Measurements from ENCODE around the gene KCND3.

The KCND3 gene

GRCh38 chr1:111834956-111835355 lies 154.5 kb downstream of the KCND3 start:
- no peak for DNase-seq
- Mint-ChIP-seq H3K4me3 (no peak overlapping the region), H3K9me3 (no peaks in the 10 kb centered on the region), H3K4me1 (ENCODE audit: low read depth) (no peaks in the 10 kb centered on the region), H3K27ac (no peak overlapping the region), H3K27me3 (peaks cover 17% of the 10 kb centered on the region), H3K36me3 (ENCODE audit: low read depth) (no peaks in the 10 kb centered on the region)

GRCh38 chr1:111833334-111833733 lies 156.1 kb downstream of the KCND3 start:
- Mint-ChIP-seq H3K4me1 (ENCODE audit: low read depth) (no peaks in the 10 kb centered on the region), H3K9me3 (no peaks in the 10 kb centered on the region), H3K4me3 (no peak overlapping the region), H3K36me3 (ENCODE audit: low read depth) (no peaks in the 10 kb centered on the region), H3K27me3 (peaks cover 31% of the 10 kb centered on the region), H3K27ac (no peak overlapping the region)
- DNase-seq: no peak

- no peak for DNase-seq
- Mint-ChIP-seq H3K36me3 (ENCODE audit: low read depth) (no peaks in the 10 kb centered on the region), H3K27me3 (peaks cover 35% of the 10 kb centered on the region), H3K27ac (no peak overlapping the region), H3K4me1 (ENCODE audit: low read depth) (no peaks in the 10 kb centered on the region), H3K4me3 (no peak overlapping the region), H3K9me3 (no peaks in the 10 kb centered on the region)
These were observed 156.8 kb downstream of the KCND3 start for GRCh38 chr1:111832521-111833155.

GRCh38 chr1:111831153-111831552 lies 158.3 kb downstream of the KCND3 start:
- Mint-ChIP-seq H3K4me3 (no peak overlapping the region), H3K36me3 (ENCODE audit: low read depth) (no peaks in the 10 kb centered on the region), H3K9me3 (no peaks in the 10 kb centered on the region), H3K27me3 (peaks cover 40% of the 10 kb centered on the region), H3K27ac (no peak overlapping the region), H3K4me1 (ENCODE audit: low read depth) (no peaks in the 10 kb centered on the region)
- DNase-seq: no peak

GRCh38 chr1:111827946-111828345 lies 161.5 kb downstream of the KCND3 start:
- no peak for DNase-seq

GRCh38 chr1:111826278-111826677 lies 163.2 kb downstream of the KCND3 start:
- Mint-ChIP-seq H3K36me3 (ENCODE audit: low read depth) (no peaks in the 10 kb centered on the region), H3K27me3 (peaks cover 47% of the 10 kb centered on the region), H3K4me3 (no peak overlapping the region), H3K4me1 (ENCODE audit: low read depth) (no peaks in the 10 kb centered on the region), H3K27ac (no peak overlapping the region), H3K9me3 (peaks cover 5% of the 10 kb centered on the region)
- DNase-seq: no peak

More at GRCh38 chr1:111827946-111828345, 161.5 kb downstream of the KCND3 start:
- Mint-ChIP-seq H3K27me3 (peaks cover 46% of the 10 kb centered on the region), H3K9me3 (peaks cover 5% of the 10 kb centered on the region), H3K27ac (no peak overlapping the region), H3K4me1 (ENCODE audit: low read depth) (no peaks in the 10 kb centered on the region), H3K4me3 (no peak overlapping the region), H3K36me3 (ENCODE audit: low read depth) (no peaks in the 10 kb centered on the region)

GRCh38 chr1:111825217-111825616 lies 164.3 kb downstream of the KCND3 start:
- H3K4me3 Mint-ChIP-seq: no peak overlapping the region
- peaks cover 43% of the 10 kb centered on the region for H3K27me3 Mint-ChIP-seq
- no peak overlapping the region for H3K27ac Mint-ChIP-seq
- DNase-seq: no peak
- peaks cover 5% of the 10 kb centered on the region for H3K9me3 Mint-ChIP-seq
- no peaks in the 10 kb centered on the region for H3K36me3 Mint-ChIP-seq (ENCODE audit: low read depth)
- no peaks in the 10 kb centered on the region for H3K4me1 Mint-ChIP-seq (ENCODE audit: low read depth)

- no peak for DNase-seq
- peaks cover 24% of the 10 kb centered on the region for H3K27me3 Mint-ChIP-seq
- H3K36me3 Mint-ChIP-seq (ENCODE audit: low read depth): no peaks in the 10 kb centered on the region
- no peak overlapping the region for H3K4me3 Mint-ChIP-seq
- no peak overlapping the region for H3K27ac Mint-ChIP-seq
- no peaks in the 10 kb centered on the region for H3K4me1 Mint-ChIP-seq (ENCODE audit: low read depth)
- peaks cover 5% of the 10 kb centered on the region for H3K9me3 Mint-ChIP-seq
These were observed 167.3 kb downstream of the KCND3 start for GRCh38 chr1:111822138-111822537.

- H3K27ac Mint-ChIP-seq: no peak overlapping the region
- no peak for DNase-seq
- peaks cover 5% of the 10 kb centered on the region for H3K9me3 Mint-ChIP-seq
- H3K27me3 Mint-ChIP-seq: peaks cover 22% of the 10 kb centered on the region
- no peaks in the 10 kb centered on the region for H3K36me3 Mint-ChIP-seq (ENCODE audit: low read depth)
- H3K4me1 Mint-ChIP-seq (ENCODE audit: low read depth): no peaks in the 10 kb centered on the region
- no peak overlapping the region for H3K4me3 Mint-ChIP-seq
These were observed 168.2 kb downstream of the KCND3 start for GRCh38 chr1:111821121-111821745.

- Mint-ChIP-seq H3K36me3 (ENCODE audit: low read depth) (no peaks in the 10 kb centered on the region), H3K9me3 (peaks cover 1% of the 10 kb centered on the region), H3K27me3 (peaks cover 20% of the 10 kb centered on the region)
These were observed 169.8 kb downstream of the KCND3 start for GRCh38 chr1:111819566-111820263.

GRCh38 chr1:111818546-111818945 lies 170.9 kb downstream of the KCND3 start:
- Mint-ChIP-seq H3K27ac (no peak overlapping the region), H3K9me3 (no peaks in the 10 kb centered on the region), H3K36me3 (ENCODE audit: low read depth) (no peaks in the 10 kb centered on the region), H3K4me3 (no peak overlapping the region), H3K27me3 (peaks cover 11% of the 10 kb centered on the region), H3K4me1 (ENCODE audit: low read depth) (no peaks in the 10 kb centered on the region)
- DNase-seq: no peak

More at GRCh38 chr1:111819566-111820263, 169.8 kb downstream of the KCND3 start:
- no peaks in the 10 kb centered on the region for H3K4me1 Mint-ChIP-seq (ENCODE audit: low read depth)
- H3K27ac Mint-ChIP-seq: no peak overlapping the region
- H3K4me3 Mint-ChIP-seq: no peak overlapping the region
- no peak for DNase-seq

- H3K27ac Mint-ChIP-seq: no peak overlapping the region
- no peaks in the 10 kb centered on the region for H3K4me1 Mint-ChIP-seq (ENCODE audit: low read depth)
- H3K36me3 Mint-ChIP-seq (ENCODE audit: low read depth): no peaks in the 10 kb centered on the region
- H3K4me3 Mint-ChIP-seq: no peak overlapping the region
- H3K27me3 Mint-ChIP-seq: peaks cover 11% of the 10 kb centered on the region
- no peak for DNase-seq
- no peaks in the 10 kb centered on the region for H3K9me3 Mint-ChIP-seq
These were observed 171.4 kb downstream of the KCND3 start for GRCh38 chr1:111818081-111818480.

GRCh38 chr1:111814642-111815041 lies 174.8 kb downstream of the KCND3 start:
- no peaks in the 10 kb centered on the region for H3K9me3 Mint-ChIP-seq
- no peaks in the 10 kb centered on the region for H3K36me3 Mint-ChIP-seq (ENCODE audit: low read depth)
- H3K4me3 Mint-ChIP-seq: no peak overlapping the region
- H3K4me1 Mint-ChIP-seq (ENCODE audit: low read depth): no peaks in the 10 kb centered on the region
- no peak overlapping the region for H3K27ac Mint-ChIP-seq
- H3K27me3 Mint-ChIP-seq: peaks cover 3% of the 10 kb centered on the region
- DNase-seq: no peak

GRCh38 chr1:111814305-111814628 lies 175.2 kb downstream of the KCND3 start:
- H3K27me3 Mint-ChIP-seq: peaks cover 3% of the 10 kb centered on the region
- no peak overlapping the region for H3K4me3 Mint-ChIP-seq

More at GRCh38 chr1:111814305-111814628, 175.2 kb downstream of the KCND3 start:
- H3K4me1 Mint-ChIP-seq (ENCODE audit: low read depth): no peaks in the 10 kb centered on the region
- DNase-seq: no peak
- H3K27ac Mint-ChIP-seq: no peak overlapping the region
- no peaks in the 10 kb centered on the region for H3K9me3 Mint-ChIP-seq
- no peaks in the 10 kb centered on the region for H3K36me3 Mint-ChIP-seq (ENCODE audit: low read depth)

Data from activated T-cell treated with anti-CD3 and anti-CD28 coated beads, Interleukin-2, amount 50 U/mL, for 24 hours (primary cell).